Activated CD8-positive, alpha-beta memory T cell treated with anti-CD3 and anti-CD28 coated beads, Interleukin-2, amount 50 U/mL, for 48 hours (primary cell): ENCODE measurements around the gene LENEP.

Source experiments
- DNase-seq: peaks from one replicate; pipeline ENCODE4 v3.0.0-alpha.2; 2020

LENEP gene

DNA sequence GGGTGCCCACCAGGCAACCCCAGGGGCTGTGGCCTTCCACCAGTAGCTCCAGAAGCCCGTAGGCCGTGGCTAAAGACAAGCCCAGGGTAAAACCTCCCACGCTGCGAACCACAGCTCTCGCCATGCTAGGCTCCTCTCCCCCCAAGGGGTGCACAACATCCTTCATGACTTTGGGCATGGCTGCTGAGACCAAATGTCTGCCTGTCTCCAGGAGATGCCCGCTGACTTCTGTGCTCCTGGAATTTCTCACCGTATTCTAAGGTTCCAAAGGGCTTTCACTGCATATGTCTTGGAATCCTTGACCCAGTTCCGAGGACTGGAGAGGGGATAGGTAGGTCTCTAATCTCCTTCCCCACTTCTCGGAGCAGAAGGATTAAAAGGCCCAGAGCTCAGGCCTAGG lies 40.1 kb downstream of the LENEP start, which contains the start of the genes DCST1 and DCST2:
DCST1 (plus strand) TSS at position 301 of the 400 bp plus-strand sequence. CDS start 213 bp downstream, outside the sequence.
DCST2 (minus strand) TSS at position 258 of the 400 bp plus-strand sequence; CDS start at position 178, 80 bp downstream.
- no peak for DNase-seq

DNA sequence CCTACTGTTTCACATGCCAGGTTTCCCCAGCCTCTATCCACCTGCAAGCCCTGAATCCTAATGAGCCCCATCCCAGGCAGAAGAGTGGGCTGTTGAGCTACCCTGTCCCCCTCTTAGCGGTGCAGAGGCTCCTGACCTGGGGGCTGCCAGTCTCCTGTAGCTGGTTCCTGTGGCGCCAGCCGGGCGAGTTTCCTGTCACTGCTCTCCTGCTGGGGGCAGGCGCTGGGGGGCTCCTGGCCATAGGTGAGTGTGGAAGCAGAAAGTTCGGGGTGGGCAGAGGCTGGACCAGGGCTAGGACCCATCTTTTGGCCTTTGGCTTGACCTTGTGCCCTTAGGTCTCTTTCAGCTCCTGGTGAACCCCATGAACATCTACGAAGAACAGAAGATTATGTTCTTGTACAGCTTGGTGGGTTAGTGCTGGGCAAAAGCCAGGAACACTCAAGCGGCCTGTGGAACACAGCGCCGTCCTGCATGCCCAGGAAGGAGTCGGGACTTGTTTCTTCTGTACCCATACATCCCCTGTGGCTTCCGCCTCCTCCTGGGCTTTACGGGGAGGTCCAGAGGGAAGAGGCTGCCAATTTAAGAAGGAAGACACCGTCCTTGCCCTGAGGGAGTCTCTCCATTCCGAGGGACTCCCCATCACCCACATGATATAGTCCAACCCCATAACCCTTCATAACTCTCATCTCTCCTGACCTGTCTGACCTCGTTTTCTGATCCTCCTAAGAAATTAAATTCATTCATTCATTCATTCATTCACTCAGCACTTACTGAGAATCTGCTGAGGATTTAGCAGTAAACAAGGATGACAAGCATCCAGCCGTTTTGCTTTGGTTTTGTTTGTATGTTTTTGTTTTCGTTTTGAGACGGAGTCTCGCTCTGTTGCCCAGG lies 41.2 kb downstream of the LENEP start:
- no peak for DNase-seq

DNA sequence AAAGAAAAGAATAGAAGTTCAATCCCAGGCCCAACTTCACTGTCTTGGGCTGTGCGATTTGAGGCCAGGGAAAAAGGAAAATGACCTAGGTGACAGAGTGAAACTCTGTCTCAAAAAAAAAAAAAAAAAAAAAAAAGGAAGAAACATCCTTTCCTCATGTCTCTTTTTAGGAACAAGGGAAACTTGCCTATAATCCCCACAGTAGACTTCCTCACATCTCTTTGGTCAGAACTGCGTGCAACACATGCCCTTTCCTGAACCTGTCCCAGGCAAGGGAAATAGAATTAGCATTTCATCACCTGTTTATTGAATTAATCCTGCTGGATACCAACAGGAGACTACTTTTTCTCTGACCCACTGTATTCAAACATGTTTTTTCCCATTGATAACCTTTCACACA lies 42.5 kb downstream of the LENEP start:
- no peak for DNase-seq

DNA sequence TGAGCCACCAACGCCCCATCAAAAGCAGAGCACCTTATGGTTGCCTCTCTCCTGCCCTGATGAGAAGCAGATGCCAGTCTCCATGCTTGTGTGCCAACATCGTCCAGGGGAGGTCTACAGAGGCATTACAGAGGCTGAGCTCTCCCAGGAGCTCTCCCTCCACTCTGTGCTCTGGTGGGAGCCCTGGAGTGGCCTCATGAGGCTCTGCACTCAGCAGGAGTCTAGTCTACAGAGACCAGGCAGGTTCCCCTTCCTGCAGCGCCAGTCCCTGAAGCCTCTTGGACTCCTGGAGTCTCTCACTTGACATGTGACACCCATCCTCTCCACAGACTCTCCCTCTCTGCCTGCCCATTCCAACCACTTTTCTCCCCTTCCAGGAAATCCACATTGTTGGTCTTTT lies 43.7 kb downstream of the LENEP start:
- DNase-seq: no peak

DNA sequence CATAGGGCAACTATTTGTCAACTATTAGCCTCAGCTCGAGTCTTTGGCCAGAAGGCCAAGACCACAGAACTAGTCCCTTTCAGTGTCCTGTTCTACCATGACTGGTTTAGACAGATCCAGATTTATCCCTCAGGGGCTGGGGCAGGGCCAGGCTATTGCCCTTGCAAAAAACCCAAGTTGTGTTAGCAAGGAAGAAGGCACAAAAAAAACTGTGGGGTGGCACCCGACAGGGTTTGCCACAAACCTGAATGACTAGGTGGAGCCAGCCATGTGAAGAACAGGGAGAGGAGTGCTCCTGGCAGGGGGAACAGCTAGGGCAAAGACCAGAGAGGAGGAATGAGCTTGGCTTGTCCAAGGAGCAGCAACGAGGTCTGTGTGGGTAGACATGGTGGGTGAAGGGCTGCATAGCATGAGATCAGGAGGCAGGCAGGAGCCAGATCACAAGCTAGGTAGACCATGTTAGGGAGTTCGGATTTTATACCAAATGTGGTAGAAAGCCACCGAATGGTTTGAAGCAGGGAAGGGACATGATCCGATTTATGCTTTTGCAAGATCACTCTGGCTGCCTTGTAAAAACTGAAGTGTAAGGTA lies 44.6 kb downstream of the LENEP start:
- DNase-seq: no peak

DNA sequence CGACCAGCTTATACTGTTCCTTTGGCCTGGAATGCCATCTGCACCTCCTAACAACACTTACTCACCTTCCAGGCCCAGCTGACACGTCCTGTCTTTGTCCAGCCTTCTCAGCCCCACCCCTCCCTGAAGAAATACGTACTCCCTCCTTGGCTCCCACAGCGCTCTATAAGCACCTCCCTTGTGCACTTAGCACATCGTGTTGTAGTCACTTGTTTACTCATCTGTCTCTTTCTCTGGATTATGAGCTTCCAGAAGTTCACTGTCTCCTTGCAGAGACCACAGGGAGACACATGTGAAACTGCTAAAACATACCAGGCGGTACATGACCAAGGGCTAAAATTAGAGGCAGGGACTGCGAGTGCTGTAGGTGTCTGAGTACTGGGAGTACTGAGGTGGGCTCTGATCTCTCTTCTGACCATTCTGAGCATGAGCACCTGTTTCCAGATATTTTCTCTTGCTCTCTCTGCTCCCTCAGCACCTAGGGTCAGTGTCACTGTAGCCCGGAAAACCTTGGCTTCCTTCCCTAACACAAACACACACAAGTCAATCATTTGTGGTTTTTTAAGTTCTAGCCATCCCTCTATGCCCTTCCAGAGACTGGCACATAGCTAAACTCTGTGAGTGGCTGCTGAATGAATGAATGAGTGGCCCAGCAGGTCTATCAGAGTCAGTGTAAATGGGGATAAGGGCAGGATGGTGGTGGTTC lies 45.4 kb downstream of the LENEP start:
- DNase-seq: no peak

DNA sequence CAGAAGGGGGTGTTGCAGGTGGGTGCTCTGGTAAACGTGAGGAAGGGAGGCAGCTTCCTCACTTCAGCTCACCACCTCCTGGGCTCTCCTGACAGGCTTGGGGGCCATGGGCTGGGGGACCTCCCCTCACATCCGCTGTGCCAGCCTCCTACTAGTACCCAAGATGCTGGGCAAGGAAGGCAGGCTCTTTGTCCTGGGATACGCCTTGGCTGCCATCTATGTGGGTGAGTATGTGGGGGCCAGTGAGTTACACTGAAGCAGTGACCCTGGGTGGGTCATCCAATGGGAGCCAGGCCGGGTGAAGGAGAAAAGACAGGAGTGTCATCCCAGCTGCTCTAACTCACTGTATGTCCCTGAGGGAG lies 45.9 kb downstream of the LENEP start:
- DNase-seq: no peak

DNA sequence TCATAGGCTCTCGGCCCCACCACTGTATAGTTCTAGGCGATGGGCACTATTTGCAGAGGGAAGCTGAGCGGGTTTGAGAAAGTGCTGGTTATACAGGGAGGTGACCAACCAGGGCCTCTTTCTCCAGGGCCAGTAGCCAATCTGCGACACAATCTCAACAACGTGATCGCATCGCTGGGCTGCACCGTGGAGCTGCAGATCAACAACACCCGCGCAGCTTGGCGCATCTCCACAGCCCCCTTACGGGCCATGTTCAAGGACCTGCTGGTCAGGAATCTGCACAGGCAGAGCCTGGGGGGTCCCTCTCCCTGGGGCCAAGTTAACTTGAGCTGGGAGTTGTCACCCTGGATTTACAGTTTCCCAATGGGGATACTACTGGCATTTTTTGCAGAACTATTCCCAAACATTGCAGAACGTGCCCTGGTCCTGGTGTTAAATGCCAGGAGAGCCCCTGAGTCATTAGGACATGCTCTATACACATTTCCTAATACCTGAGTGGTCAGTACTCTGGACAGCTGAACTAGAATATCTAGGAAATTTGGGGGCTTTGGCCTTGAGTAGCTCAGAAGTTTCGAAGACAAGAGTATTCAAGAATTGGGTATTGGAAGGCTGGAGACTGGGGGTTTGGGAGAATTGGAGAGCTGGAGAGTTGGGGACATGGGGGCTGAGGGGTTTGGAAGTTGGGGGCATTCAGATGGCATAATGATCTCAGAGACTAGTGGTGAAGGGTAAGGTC lies 47.1 kb downstream of the LENEP start:
- DNase-seq: no peak

DNA sequence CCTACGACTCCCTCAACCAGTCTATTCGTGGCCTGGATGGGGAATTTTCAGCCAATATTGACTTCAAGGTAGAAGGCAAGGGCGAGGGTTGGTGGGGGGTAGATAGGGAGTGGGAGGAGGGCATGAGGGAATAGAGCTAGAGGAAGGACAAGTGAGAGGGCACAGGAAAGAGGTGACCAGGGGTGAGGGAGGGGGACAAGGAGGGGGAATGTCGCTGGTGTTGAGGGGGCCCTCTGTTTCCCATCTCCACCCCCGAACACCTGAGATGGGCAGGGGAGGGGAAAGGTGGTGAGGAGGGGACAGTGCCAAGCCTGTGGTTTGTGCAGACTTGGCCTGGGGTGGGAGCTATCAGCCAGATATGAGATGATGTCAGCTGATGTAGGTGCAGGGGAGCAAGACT lies 49.4 kb downstream of the LENEP start:
- no peak for DNase-seq

DNA sequence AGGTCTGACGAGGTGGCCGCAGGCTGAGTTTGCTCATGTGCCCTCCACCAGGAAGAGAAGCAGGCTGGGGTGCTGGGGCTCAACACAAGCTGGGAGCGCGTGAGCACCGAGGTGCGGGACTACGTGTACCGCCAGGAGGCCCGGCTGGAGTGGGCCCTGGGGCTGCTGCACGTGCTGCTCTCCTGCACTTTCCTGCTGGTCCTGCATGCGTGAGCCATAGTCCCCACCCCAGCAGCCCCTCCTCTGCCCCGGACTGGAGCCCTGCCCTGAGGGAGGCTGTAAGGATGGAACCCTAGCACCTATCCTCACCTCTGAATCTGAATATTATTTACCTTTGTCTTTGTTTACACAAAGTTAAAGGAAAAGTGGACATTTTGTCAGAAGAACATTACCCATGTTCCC lies 49.9 kb downstream of the LENEP start:
- DNase-seq: no peak

DNA sequence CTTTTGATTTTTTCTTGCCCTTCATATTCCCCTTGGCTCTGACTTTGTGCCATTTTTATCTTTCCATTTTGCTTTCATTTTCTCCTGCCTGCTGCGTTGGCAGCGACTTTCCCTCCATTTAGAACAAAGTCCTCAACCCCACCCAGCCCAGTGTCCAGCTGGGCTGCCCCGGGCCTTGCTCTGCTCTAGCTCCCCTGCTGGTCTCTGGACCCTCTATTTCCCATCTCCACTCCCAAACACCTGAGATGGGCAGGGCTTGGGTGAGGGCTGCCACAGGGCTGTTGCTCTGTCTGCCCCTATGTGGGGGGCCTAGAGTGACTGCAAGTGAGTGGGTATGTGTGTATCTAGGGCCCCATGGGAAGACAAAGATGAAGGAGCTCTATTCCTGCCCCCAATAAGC lies 50.4 kb downstream of the LENEP start:
- DNase-seq: no peak
